ENCODE results near the gene FBP1.
"Not testable (repeated sequence)": the region's sequence is repeated elsewhere in the genome, so short reads cannot be mapped to it uniquely, and the experiment has no call there.

The FBP1 gene

DNA sequence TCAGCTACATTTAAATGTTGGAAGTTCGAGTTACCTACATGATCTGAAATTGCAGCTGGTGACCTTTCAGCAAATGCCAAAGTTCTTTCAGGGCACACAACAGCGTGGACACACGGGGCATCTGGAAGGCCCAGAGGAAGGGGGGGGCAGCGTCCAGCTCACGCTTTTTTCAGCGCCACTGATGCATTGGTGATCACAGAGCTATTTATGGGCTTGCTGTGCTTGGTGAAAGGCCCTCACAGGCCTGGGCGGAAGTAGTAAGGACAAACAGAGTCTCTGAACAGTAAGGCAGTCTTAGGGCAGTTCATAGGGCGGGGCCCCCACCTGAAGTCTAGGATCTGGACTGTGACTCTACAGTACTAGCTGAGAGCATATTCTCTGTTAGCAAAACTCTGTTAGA lies 39.1 kb downstream of the FBP1 start:
- no peak overlapping the region for H3K4me3 ChIP-seq (replicated peaks; ENCODE audit: low read depth, low read length)
- no peak for DNase-seq (ENCODE audit: extremely low read depth, low read depth)
- TF ChIP-seq CTCF (IDR thresholded peaks at IDR 0.05; ENCODE audit: low read depth, low read length, missing control alignments): no peak

DNA sequence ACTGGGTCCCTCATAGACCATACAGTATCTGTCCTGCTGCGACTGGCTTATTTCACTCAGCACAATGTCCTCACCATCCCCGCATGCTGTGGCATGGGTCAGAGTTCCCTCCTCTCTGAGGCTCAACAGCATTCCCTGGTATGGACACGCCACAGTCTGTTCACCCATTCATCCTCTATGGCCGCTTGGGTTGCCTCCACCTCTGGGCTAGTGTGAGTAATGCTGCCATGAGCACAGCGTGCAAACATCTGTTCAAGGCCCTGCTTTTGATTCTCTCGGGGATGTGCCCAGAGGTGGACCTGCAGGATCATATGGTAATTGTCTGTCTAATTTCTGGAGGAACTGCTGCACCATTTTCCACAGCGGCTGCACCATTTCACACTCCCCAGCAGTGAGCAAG lies 40.2 kb downstream of the FBP1 start:
- H3K4me3 ChIP-seq (replicated peaks; ENCODE audit: low read depth, low read length): no peak overlapping the region
- no peak for DNase-seq (ENCODE audit: extremely low read depth, low read depth)
- TF ChIP-seq CTCF (IDR thresholded peaks at IDR 0.05; ENCODE audit: low read depth, low read length, missing control alignments): no peak

DNA sequence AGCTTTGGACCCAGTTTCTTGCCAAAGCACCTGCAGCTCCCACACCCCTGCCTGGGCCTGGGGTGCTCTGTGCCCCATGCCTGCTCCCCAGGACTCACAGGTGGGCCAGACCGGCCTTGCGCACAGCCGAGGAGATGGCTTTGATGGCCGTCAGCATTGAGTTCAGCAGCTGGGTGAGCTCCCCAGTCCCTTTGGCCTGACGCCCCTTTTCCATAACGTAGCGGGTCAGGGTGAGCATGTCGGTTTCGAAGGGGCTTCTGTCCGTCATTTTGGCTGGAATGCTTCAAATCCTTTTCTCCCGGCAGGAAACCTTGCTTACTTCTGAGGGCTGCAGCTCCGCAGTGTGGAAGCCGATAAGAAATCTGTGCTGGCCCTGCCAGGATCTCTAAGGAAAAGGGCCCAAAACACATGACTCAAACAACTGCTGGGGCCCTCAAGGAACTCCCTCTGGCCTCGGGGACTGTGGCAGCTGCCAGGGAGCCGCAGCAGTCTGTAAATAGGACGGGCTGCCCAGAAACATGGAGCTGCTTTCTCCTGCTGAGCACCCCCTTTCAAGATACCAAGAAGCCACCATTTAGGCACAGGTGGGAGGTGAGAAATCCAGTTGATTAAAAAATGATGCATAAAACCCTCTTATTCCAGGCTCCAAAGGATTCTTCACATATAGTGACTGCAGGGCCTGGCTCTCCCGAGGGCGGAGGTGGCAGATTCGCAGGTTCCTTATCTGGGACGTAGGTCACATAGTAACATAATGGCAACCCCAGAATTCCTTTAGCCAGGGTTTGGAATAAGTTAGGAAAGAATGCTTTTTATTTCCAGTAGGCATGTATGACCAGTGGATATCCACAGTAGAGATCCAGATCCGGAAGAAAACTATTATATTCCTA lies 45.6 kb downstream of the FBP1 start, which contains the start of gene FBP2:
FBP2 (minus strand) TSS at position 366 of the 887 bp plus-strand sequence; CDS start at position 268, 98 bp downstream.
- no peak for DNase-seq (ENCODE audit: extremely low read depth, low read depth)
- H3K4me3 ChIP-seq (replicated peaks; ENCODE audit: low read depth, low read length): no peak within 1 kb of the TSS
- no peak for TF ChIP-seq CTCF (IDR thresholded peaks at IDR 0.05; ENCODE audit: low read depth, low read length, missing control alignments)

DNA sequence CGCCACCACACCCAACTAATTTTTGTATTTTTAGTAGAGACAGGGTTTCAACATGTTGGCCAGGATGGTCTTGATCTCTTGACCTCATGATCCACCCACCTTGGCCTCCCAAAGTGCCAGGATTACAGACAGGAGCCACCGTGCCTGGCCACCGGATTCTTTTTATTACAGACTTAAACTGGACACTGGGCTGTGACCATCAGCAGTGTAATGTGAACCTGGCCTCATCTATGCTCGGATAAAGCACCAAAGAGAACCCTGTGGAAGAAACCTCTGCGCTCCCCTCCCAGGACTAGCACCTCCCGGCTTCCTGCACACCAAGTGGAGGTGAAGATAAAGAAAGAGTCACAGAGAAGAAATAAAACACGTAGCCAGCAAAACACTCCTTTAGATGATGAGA lies 46.6 kb downstream of the FBP1 start:
- not testable (repeated sequence) for DNase-seq (ENCODE audit: extremely low read depth, low read depth); H3K4me3 ChIP-seq (replicated peaks; ENCODE audit: low read depth, low read length)

GRCh38 chr9:94591876-94592275 lies 47.4 kb downstream of the FBP1 start:
- TF ChIP-seq CTCF (IDR thresholded peaks at IDR 0.05; ENCODE audit: low read depth, low read length, missing control alignments): no peak
- H3K4me3 ChIP-seq (replicated peaks; ENCODE audit: low read depth, low read length): no peak overlapping the region
- DNase-seq (ENCODE audit: extremely low read depth, low read depth): no peak

DNA sequence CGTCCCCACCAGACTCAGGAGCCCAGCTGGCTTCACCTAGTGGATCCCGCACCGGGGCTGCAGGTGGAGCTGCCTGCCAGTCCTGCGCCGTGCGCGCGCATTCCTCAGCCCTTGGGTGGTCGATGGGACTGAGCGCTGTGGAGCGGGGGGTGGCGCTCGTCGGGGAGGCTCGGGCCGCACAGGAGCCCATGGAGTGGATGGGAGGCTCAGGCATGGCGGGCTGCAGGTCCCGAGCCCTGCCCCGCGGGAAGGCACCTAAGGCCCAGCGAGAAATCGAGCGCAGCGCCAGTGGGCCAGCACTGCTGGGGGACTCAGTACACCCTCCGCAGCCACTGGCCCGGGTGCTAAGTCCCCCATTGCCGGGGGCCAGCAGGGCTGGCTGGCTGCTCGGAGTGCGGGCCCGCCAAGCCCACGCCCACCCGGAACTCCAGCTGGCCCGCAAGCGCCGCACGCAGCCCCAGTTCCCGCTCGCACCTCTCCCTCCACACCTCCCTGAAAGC lies 48.2 kb downstream of the FBP1 start:
- not testable (repeated sequence) for DNase-seq (ENCODE audit: extremely low read depth, low read depth); H3K4me3 ChIP-seq (replicated peaks; ENCODE audit: low read depth, low read length)

DNA sequence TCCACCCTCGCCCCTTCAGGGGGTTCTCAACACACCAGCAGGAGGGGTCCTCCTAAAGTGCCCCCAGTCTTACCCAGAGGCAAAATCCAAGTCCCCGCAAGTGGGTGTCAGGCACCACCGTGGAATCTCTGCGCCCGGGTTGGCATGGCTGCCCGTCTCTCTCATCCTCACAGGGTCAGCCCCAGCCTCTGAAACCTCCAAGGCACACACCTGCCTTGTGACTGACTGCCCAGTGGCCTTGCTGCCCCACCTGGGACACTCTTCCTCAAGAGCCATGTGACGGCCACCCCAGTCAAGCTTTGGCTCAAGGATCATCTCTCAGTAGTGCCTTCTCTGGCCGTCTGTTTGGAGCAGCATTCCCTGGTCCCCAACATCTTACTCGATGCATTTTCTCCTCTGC lies 50.6 kb downstream of the FBP1 start:
- no peak for TF ChIP-seq CTCF (IDR thresholded peaks at IDR 0.05; ENCODE audit: low read depth, low read length, missing control alignments)
- no peak overlapping the region for H3K4me3 ChIP-seq (replicated peaks; ENCODE audit: low read depth, low read length)
- DNase-seq (ENCODE audit: extremely low read depth, low read depth): no peak

DNA sequence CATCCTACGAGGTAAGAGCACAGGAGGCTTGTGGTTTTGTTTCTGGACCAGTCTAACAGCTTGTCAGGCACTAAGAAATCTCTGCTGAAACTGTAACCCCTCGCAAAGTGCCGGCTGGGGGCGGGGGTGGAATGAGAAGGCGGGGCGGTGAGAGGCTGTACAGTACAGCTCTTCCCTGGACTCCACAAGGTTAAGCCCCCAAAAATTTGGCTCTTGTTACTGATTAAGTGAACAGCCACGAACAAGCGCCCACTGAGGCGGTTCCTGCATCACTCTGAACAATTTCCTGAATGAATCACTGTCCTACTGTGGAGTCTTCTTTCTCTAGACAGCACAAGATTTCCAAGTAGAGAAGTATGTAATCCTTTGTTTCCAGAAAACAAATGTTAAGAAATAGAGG lies 52.5 kb downstream of the FBP1 start:
- TF ChIP-seq CTCF (IDR thresholded peaks at IDR 0.05; ENCODE audit: low read depth, low read length, missing control alignments): no peak
- no peak overlapping the region for H3K4me3 ChIP-seq (replicated peaks; ENCODE audit: low read depth, low read length)
- no peak for DNase-seq (ENCODE audit: extremely low read depth, low read depth)
